Activated T-cell treated with anti-CD3 and anti-CD28 coated beads, Interleukin-2, amount 50 U/mL, for 24 hours (primary cell): ENCODE data around the gene IGFL1.
"Not testable (repeated sequence)": the region's sequence is repeated elsewhere in the genome, so short reads cannot be mapped to it uniquely, and the experiment has no call there.

Source experiments
- DNase-seq: peaks from one replicate; pipeline ENCODE4 v3.0.0-alpha.2; 2020
- H3K27ac Mint-ChIP-seq: 2 replicates; pipeline ENCODE4 v1.8.0; 2020; ENCODE audit warnings: mild to moderate bottlenecking, mixed read lengths
- H3K27me3 Mint-ChIP-seq: 2 replicates; pipeline ENCODE4 v1.8.0; 2020; ENCODE audit warnings: mixed read lengths
- H3K36me3 Mint-ChIP-seq: 2 replicates; pipeline ENCODE4 v1.8.0; 2020; ENCODE audit warnings: low read depth, mixed read lengths
- H3K4me1 Mint-ChIP-seq: 2 replicates; pipeline ENCODE4 v1.8.0; 2020; ENCODE audit warnings: low read depth, mixed read lengths
- H3K4me3 Mint-ChIP-seq: 2 replicates; pipeline ENCODE4 v1.8.0; 2020; ENCODE audit warnings: mild to moderate bottlenecking, moderate library complexity, mixed read lengths
- H3K9me3 Mint-ChIP-seq: 2 replicates; pipeline ENCODE4 v1.8.0; 2020; ENCODE audit warnings: mixed read lengths

The IGFL1 gene

GRCh38 chr19:46195919-46196318 is 33.6 kb upstream of the IGFL1 start:
- H3K36me3 Mint-ChIP-seq, H3K9me3 Mint-ChIP-seq, DNase-seq, H3K27ac Mint-ChIP-seq, H3K4me3 Mint-ChIP-seq, H3K4me1 Mint-ChIP-seq: not testable (repeated sequence)
- peaks cover 73% of the 10 kb centered on the region for H3K27me3 Mint-ChIP-seq

GRCh38 chr19:46196410-46197124 is 33.0 kb upstream of the IGFL1 start:
- no peak for DNase-seq
- Mint-ChIP-seq H3K4me3 (no peak overlapping the region), H3K27ac (no peak overlapping the region), H3K36me3 (no peaks in the 10 kb centered on the region), H3K9me3 (no peaks in the 10 kb centered on the region), H3K4me1 (no peaks in the 10 kb centered on the region), H3K27me3 (peaks cover 73% of the 10 kb centered on the region)

DNA sequence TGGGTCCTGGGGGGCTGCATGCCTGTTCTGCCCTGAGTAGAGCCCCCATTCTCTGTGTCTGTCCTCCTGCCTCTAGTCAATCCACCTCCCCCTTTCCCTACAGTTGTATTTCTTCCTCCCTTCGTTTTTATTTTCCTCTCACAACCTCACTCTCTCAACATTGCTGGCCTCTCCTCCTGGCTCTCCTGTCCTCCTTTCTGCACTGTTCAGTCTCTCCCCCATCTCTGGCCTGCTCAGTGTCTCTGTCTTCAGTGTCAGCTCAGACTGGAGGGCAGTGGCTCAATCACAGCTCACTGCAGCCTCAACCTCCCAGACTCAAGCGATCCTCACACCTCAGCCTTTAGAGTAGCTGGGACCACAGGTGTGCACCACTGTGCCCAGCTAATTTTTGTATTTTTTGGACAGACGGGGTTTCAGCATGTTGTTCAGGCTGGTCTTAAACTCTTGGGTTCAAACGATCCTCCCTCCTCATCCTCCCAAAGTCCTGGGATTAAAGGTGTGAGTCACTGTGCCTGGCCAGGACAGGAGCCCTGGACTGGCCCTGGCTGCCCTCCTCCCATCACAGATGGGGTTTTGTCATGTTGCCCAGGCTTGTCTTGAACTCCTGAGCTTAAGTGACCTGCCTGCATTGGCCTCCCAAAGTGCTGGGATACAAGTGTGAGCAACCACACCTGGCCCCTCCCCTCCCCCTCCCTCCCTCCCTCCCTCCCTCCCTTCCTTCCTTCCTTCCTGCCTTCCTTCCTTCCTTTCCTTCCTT is 32.0 kb upstream of the IGFL1 start:
- Mint-ChIP-seq H3K27ac (no peak overlapping the region), H3K27me3 (peaks cover 76% of the 10 kb centered on the region), H3K4me1 (no peaks in the 10 kb centered on the region)

GRCh38 chr19:46198756-46199155 is 30.8 kb upstream of the IGFL1 start:
- no peaks in the 10 kb centered on the region for H3K4me1 Mint-ChIP-seq

More for the DNA sequence above, 32.0 kb upstream of the IGFL1 start:
- Mint-ChIP-seq H3K9me3 (no peaks in the 10 kb centered on the region), H3K36me3 (no peaks in the 10 kb centered on the region), H3K4me3 (no peak overlapping the region)
- no peak for DNase-seq

DNA sequence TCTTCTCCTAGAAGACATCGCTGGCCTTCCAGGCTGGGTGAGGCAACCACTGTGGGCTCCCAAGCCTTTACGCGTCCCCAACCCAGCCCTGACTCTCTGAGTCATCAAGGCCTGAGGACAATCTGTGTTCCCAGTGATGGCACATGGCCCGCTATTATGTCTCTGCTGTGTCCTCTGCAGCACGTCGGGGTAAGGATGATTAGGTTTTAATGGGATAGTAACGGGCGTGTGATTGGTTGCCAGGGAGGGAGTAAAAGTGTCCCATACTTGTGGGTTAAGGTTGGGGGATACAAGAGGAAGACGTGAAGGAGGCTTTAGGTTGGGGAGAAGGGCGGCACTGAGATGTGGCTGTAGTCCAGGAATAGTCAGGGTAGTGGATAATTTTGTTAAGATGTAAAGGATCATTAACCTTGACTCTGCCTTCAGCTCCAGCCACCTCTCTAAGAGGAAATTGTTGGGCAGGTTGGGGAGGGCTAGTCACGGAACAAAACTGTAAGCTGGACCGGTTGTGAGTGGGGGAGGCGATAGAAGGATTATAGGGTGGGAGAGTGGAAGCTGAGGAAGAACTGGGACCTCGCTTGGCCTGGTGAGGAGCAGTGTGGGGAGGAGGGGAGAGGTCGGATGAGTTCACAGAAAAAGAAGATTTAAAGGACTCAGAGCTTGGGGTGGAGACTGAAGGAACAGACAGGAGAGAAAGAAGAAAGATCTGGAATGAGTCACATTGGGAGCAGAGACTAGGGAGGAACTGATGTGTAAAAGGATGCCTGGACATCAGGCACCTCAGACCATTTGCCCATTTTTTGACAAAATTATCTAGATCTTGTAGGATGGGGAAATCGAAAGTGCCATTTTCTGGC is 27.9 kb upstream of the IGFL1 start:
- DNase-seq = no peak
- Mint-ChIP-seq H3K4me1 (no peaks in the 10 kb centered on the region), H3K36me3 (no peaks in the 10 kb centered on the region), H3K9me3 (no peaks in the 10 kb centered on the region), H3K27me3 (peaks cover 65% of the 10 kb centered on the region), H3K4me3 (no peak overlapping the region), H3K27ac (no peak overlapping the region)

More at GRCh38 chr19:46198756-46199155, 30.8 kb upstream of the IGFL1 start:
- DNase-seq = no peak
- H3K9me3 Mint-ChIP-seq = no peaks in the 10 kb centered on the region
- H3K27ac Mint-ChIP-seq = no peak overlapping the region
- no peaks in the 10 kb centered on the region for H3K36me3 Mint-ChIP-seq
- H3K27me3 Mint-ChIP-seq = peaks cover 74% of the 10 kb centered on the region
- no peak overlapping the region for H3K4me3 Mint-ChIP-seq

DNA sequence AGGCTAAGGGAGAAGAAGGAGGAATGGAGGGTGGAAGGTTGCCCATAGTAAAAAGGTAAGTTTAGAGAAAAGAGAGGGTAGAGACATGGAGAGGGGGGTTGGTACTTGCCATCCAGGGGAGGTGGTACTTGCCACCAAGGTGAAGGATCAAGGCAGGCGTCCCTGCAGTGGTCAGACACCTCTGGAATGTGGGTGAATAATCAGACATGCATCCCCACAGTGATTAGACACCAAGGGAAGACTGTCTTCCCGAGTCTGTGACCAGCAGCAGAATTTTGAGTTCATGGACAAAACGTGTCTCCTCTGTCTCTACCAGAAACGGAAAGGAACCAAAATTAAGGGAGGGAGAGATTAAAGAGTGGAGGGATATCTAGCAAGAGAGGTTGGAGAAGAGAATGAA is 27.1 kb upstream of the IGFL1 start:
- Mint-ChIP-seq H3K4me3 (no peak overlapping the region), H3K4me1 (no peaks in the 10 kb centered on the region), H3K36me3 (no peaks in the 10 kb centered on the region), H3K27ac (no peak overlapping the region), H3K9me3 (no peaks in the 10 kb centered on the region), H3K27me3 (peaks cover 65% of the 10 kb centered on the region)
- no peak for DNase-seq

DNA sequence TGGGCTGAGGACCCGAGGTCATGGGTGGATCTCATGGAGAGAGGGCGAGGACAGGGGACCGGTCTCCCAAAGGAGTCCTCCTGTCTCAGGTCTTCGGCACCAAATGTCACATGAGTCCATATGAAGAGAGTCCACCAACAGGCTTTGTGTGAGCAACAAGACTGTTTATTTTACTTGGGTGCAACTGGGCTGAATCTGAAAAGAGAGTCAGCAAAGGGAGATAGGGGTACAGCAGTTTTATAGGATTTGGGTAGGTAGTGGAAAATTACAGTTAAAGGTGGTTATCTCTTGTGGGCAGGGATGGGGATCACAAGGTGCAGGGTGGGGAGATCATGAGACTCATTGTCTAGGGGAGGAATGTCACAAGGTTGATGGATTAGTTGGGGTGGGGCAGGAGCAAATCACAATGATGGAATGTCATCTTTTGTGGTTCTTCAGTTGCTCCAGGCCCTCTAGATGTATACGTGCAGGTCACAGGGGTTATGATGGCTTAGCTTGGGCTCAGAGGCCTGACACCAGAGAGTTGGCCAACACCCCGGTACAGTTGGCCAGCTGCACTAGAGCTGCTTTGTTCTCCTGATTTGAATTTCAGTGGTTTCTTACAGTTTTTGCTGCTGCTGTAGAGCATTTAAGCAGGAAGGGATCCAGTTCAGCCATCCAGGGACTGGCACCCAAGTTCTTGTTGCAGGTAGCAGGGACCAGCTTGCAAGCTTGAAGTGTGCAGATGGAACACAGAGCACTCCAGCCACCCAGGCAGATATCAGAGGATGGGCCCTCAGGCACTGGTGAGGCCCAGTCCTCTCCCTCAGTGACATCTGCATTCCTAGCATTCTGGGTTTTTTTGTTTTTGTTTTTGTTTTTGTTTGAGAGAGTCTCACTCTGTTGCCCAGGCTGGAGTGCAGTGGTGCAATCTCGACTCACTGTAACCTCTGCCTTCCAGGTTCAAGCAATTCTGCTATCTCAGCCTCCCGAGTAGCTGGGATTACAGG is 26.4 kb upstream of the IGFL1 start:
- H3K36me3 Mint-ChIP-seq = no peaks in the 10 kb centered on the region
- peaks cover 69% of the 10 kb centered on the region for H3K27me3 Mint-ChIP-seq
- no peaks in the 10 kb centered on the region for H3K4me1 Mint-ChIP-seq
- H3K4me3 Mint-ChIP-seq = no peak overlapping the region
- no peaks in the 10 kb centered on the region for H3K9me3 Mint-ChIP-seq
- H3K27ac Mint-ChIP-seq = no peak overlapping the region
- DNase-seq = no peak

- Mint-ChIP-seq H3K36me3 (no peaks in the 10 kb centered on the region), H3K27ac (no peak overlapping the region), H3K4me1 (peaks cover 5% of the 10 kb centered on the region), H3K9me3 (no peaks in the 10 kb centered on the region), H3K27me3 (peaks cover 71% of the 10 kb centered on the region), H3K4me3 (no peak overlapping the region)
- DNase-seq = no peak
Observed at GRCh38 chr19:46204008-46204407, 25.5 kb upstream of the IGFL1 start.

DNA sequence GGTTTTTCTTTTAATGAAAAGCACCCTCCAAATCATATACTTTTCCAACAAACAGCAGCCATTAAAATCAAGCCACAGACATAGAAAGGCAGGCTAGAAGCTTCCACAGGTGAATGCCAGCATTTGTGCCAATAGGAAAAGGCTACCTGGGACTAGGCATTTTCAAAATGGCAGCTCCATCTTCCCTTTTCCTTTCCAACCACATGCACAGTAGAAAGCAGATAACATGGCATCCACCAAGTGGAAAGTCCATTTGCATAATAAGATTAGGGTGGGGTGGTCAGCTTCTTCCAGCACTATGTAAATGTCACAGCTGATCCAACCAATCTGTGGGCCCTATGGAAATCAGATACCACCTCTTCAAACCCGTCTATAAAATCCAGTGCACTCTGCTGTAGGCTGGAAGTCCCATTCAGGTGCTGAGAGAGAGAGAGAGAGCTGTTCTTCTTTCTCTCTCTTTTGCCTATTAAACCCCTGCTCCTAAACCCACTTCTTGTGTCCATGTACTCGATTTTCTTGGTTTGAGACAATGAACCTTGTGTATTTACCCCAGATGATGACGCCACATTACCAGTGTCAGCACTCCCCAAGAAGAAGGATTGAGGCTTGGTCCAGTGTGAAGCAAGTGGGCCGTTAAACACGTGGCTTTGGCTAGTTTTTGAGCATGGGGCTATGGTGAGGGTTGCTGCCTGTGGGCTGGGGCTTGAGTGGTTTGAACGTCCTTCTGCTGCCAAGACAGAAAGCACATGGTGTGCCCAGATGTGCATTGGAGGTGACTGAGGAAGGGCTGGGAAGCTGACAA is 24.2 kb upstream of the IGFL1 start:
- Mint-ChIP-seq H3K9me3 (no peaks in the 10 kb centered on the region), H3K4me3 (no peak overlapping the region), H3K27me3 (peaks cover 72% of the 10 kb centered on the region), H3K36me3 (no peaks in the 10 kb centered on the region), H3K4me1 (peaks cover 10% of the 10 kb centered on the region), H3K27ac (no peak overlapping the region)
- DNase-seq = no peak

- no peak overlapping the region for H3K27ac Mint-ChIP-seq
- no peak overlapping the region for H3K4me3 Mint-ChIP-seq
- peaks cover 75% of the 10 kb centered on the region for H3K27me3 Mint-ChIP-seq
- no peaks in the 10 kb centered on the region for H3K9me3 Mint-ChIP-seq
- DNase-seq = no peak
- peaks cover 10% of the 10 kb centered on the region for H3K4me1 Mint-ChIP-seq
- no peaks in the 10 kb centered on the region for H3K36me3 Mint-ChIP-seq
Observed at GRCh38 chr19:46206176-46206575, 23.4 kb upstream of the IGFL1 start.

DNA sequence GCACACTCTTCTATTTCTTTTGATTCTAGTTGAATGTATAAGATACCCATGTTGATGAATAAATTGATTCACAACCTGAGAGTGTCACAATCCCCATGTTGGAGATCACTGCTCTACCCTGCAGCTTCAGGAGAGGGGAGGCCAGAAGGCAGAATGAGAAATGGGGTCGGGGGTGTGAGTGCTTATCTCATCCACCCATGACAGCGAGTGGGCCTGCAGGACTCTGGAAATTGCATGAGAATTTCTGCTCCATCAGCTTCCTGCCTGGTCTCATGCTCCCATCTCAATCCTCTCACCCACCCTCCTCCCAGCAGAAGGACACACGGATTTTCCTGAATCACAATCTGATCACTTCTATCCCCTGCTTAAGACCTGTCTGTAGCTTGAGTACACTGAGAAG is 22.9 kb upstream of the IGFL1 start:
- Mint-ChIP-seq H3K4me1 (peaks cover 10% of the 10 kb centered on the region), H3K27ac (no peak overlapping the region), H3K27me3 (peaks cover 71% of the 10 kb centered on the region), H3K4me3 (no peak overlapping the region), H3K36me3 (no peaks in the 10 kb centered on the region), H3K9me3 (no peaks in the 10 kb centered on the region)
- DNase-seq = no peak

- not testable (repeated sequence) for H3K4me1 Mint-ChIP-seq, H3K4me3 Mint-ChIP-seq, DNase-seq, H3K27ac Mint-ChIP-seq, H3K9me3 Mint-ChIP-seq, H3K36me3 Mint-ChIP-seq
- H3K27me3 Mint-ChIP-seq = peaks cover 69% of the 10 kb centered on the region
Observed at GRCh38 chr19:46207858-46208257, 21.7 kb upstream of the IGFL1 start.

DNA sequence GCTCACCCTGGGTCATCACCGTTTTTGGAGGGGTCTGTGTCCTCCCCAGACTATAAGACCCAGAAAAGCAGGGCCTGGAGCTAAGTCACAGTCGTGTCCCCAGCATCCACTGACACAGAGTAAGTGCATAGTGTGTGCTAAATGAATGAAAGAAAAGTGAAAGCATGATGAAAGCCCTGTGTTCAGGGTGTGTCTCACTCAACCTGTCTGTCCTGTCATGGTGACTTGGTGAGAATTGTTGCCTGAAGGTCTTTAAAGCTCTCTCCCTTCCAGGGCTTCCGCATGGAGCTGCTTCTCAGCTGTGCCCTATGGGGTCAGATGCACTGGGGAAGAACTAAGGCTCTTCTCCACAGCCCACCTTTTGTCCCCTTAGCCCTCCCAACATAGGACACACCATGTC is 20.5 kb upstream of the IGFL1 start:
- H3K9me3 Mint-ChIP-seq = no peaks in the 10 kb centered on the region
- H3K4me1 Mint-ChIP-seq = peaks cover 10% of the 10 kb centered on the region
- H3K4me3 Mint-ChIP-seq = no peak overlapping the region
- no peaks in the 10 kb centered on the region for H3K36me3 Mint-ChIP-seq
- no peak for DNase-seq
- peaks cover 78% of the 10 kb centered on the region for H3K27me3 Mint-ChIP-seq
- H3K27ac Mint-ChIP-seq = no peak overlapping the region
